H1 (cell line): Measurements from ENCODE around the gene ERMARD. TPM values are rescaled to one million over a fixed set of nuclear protein-coding genes. Genes with fewer than 3 reads are reported as not detected.

Experiments
- CTCF ChIA-PET: fragments of 300-600 bp; sonication (Branson Sonifier 250); formaldehyde crosslinking; loops from one replicate; lab custom pipeline; 2021; ENCODE audit not compliant: partially characterized antibody; lab: Charles Lee
- POLR2A ChIA-PET: fragments of 300-600 bp; sonication (Branson Sonifier 250); formaldehyde crosslinking; loops from one replicate; lab custom pipeline; 2021; ENCODE audit warnings: inconsistent platforms; ENCODE audit not compliant: partially characterized antibody; lab: Charles Lee
- DNase-seq, 2 experiments: peaks; one replicate each; pipeline versions ENCODE4 v3.0.0 to v3.0.0-alpha.2; 2010 to 2022; ENCODE audit warnings: low spot score in 2 of 2, low read depth in 1 of 2, mixed read lengths in 1 of 2
- FAIRE-seq: peaks from 2 replicates; lab custom pipeline; 2011; peaks lifted over from hg19 to GRCh38; lab: Jason Lieb, UNC
- H2AFZ ChIP-seq: 2 replicates; pipeline ENCODE4 v1.8.1; 2012; ENCODE audit warnings: low read length, inconsistent platforms
- H2AK5ac ChIP-seq: 2 replicates; pipeline ENCODE4 v1.6.1; 2013; ENCODE audit warnings: low read depth, low read length
- H2BK120ac ChIP-seq: replicated peaks from 2 replicates; pipeline ENCODE3; 2013; ENCODE audit warnings: low read depth, low read length, inconsistent platforms
- H2BK12ac ChIP-seq: 2 replicates; pipeline ENCODE4 v1.6.1; 2013; ENCODE audit warnings: low read depth, low read length
- H2BK15ac ChIP-seq: 2 replicates; pipeline ENCODE4 v1.6.1; 2013; ENCODE audit warnings: low read length
- H2BK20ac ChIP-seq: 2 replicates; pipeline ENCODE4 v1.6.1; 2013; ENCODE audit warnings: low read length
- H2BK5ac ChIP-seq: 2 replicates; pipeline ENCODE4 v1.6.1; 2013; ENCODE audit warnings: low read depth, low read length
- H3K14ac ChIP-seq: 2 replicates; pipeline ENCODE4 v1.6.1; 2013; ENCODE audit warnings: inconsistent platforms; ENCODE audit not compliant: insufficient read length
- H3K18ac ChIP-seq: 2 replicates; pipeline ENCODE4 v1.6.1; 2013; ENCODE audit warnings: low read length; ENCODE audit errors: extremely low read depth
- H3K23ac ChIP-seq: 2 replicates; pipeline ENCODE4 v1.6.1; 2013; ENCODE audit warnings: inconsistent platforms; ENCODE audit not compliant: insufficient read length
- H3K23me2 ChIP-seq: 2 replicates; pipeline ENCODE4 v1.6.1; 2013; ENCODE audit warnings: low read depth, low read length
- H3K27ac ChIP-seq: 2 replicates; pipeline ENCODE4 v1.6.1; 2011; ENCODE audit warnings: low read depth, low read length, inconsistent platforms
- H3K27me3 ChIP-seq, 4 experiments: replicated peaks in 1 of 4; 1 replicate in 1 of 4; 2 replicates in 3 of 4; pipeline versions ENCODE4 v1.6.1 to v1.8.1; 2011 to 2013; ENCODE audit warnings: low read length in 3 of 4, mild to moderate bottlenecking in 3 of 4, inconsistent platforms in 2 of 4, mixed read lengths in 2 of 4, moderate library complexity in 1 of 4; ENCODE audit not compliant: control insufficient read depth in 3 of 4, insufficient read depth in 3 of 4; ENCODE audit errors: extremely low read depth in 1 of 4
- H3K36me3 ChIP-seq, 4 experiments: 2 replicates each; pipeline versions ENCODE4 v1.6.1 to v1.8.1; 2011 to 2013; ENCODE audit warnings: mild to moderate bottlenecking in 4 of 4, low read length in 3 of 4, moderate library complexity in 2 of 4, control low read depth in 1 of 4, inconsistent platforms in 1 of 4; ENCODE audit not compliant: insufficient read depth in 4 of 4, control insufficient read depth in 2 of 4
- H3K4ac ChIP-seq: replicated peaks from 2 replicates; pipeline ENCODE3; 2013; ENCODE audit warnings: low read length, low read depth, mixed read lengths, inconsistent platforms; ENCODE audit not compliant: insufficient read length
- H3K4me1 ChIP-seq, 4 experiments: replicated peaks in 1 of 4; 1 replicate in 1 of 4; 2 replicates in 3 of 4; pipeline versions ENCODE4 v1.6.1 to v1.8.1; 2011 to 2013; ENCODE audit warnings: low read length in 3 of 4, inconsistent platforms in 2 of 4, mixed read lengths in 1 of 4; ENCODE audit not compliant: insufficient read depth in 4 of 4, control insufficient read depth in 3 of 4
- H3K4me2 ChIP-seq, 2 experiments: 2 replicates each; pipeline versions ENCODE4 v1.6.1 to v1.8.1; 2011 to 2013; ENCODE audit warnings: low read depth in 2 of 2, low read length in 2 of 2, control low read depth in 1 of 2, inconsistent platforms in 1 of 2, mild to moderate bottlenecking in 1 of 2; ENCODE audit not compliant: insufficient read depth in 1 of 2
- H3K4me3 ChIP-seq, 4 experiments: fragments of 200-600, 300-600 bp in 1 of 4; sonication (generic), shearing (Covaris generic), sonication (Bioruptor Twin) in 1 of 4; 2 replicates each; pipeline versions ENCODE4 v1.5.1 to v1.8.1; 2011 to 2016; ENCODE audit warnings: low read length in 4 of 4, low read depth in 3 of 4, control low read depth in 2 of 4, inconsistent platforms in 2 of 4, mild to moderate bottlenecking in 2 of 4, mixed read lengths in 1 of 4, moderate library complexity in 1 of 4; ENCODE audit not compliant: insufficient read depth in 2 of 4; ENCODE audit errors: extremely low read depth in 1 of 4
- H3K56ac ChIP-seq: replicated peaks from 2 replicates; pipeline ENCODE3; 2013; ENCODE audit warnings: low read depth, mild to moderate bottlenecking, mixed read lengths, low read length, inconsistent platforms; ENCODE audit not compliant: insufficient read length
- H3K79me1 ChIP-seq: 2 replicates; pipeline ENCODE4 v1.6.1; 2013; ENCODE audit warnings: low read depth, low read length, control low read depth
- H3K79me2 ChIP-seq, 2 experiments: 2 replicates each; pipeline versions ENCODE4 v1.6.1 to v1.8.1; 2012 to 2013; ENCODE audit warnings: low read length in 2 of 2, mild to moderate bottlenecking in 2 of 2, inconsistent platforms in 1 of 2; ENCODE audit not compliant: insufficient read depth in 2 of 2, control insufficient read depth in 1 of 2
- H3K9ac ChIP-seq, 4 experiments: replicated peaks in 1 of 4; 1 replicate in 1 of 4; 2 replicates in 3 of 4; pipeline versions ENCODE4 v1.6.1 to v1.8.1; 2011 to 2013; ENCODE audit warnings: low read depth in 3 of 4, low read length in 3 of 4, control low read depth in 2 of 4, mild to moderate bottlenecking in 2 of 4, moderate library complexity in 2 of 4, inconsistent platforms in 1 of 4; ENCODE audit errors: extremely low read depth in 1 of 4
- H3K9me3 ChIP-seq, 2 experiments: 2 replicates each; pipeline versions ENCODE4 v1.6.1 to v1.8.1; 2012 to 2013; ENCODE audit warnings: mild to moderate bottlenecking in 2 of 2, moderate library complexity in 2 of 2, control low read depth in 1 of 2, inconsistent platforms in 1 of 2, low read depth in 1 of 2, low read length in 1 of 2, mixed read lengths in 1 of 2; ENCODE audit not compliant: insufficient read depth in 2 of 2
- H4K20me1 ChIP-seq, 2 experiments: replicated peaks in 1 of 2; 2 replicates each; pipeline versions ENCODE3 to v1.8.1; 2011 to 2013; ENCODE audit warnings: inconsistent platforms in 2 of 2, low read length in 2 of 2, mild to moderate bottlenecking in 1 of 2; ENCODE audit not compliant: insufficient read depth in 2 of 2, control insufficient read depth in 1 of 2
- H4K5ac ChIP-seq: 2 replicates; pipeline ENCODE4 v1.6.1; 2013; ENCODE audit warnings: low read length, low read depth, mixed read lengths, inconsistent platforms; ENCODE audit not compliant: insufficient read length
- H4K8ac ChIP-seq: 2 replicates; pipeline ENCODE4 v1.8.0; 2013; ENCODE audit warnings: mild to moderate bottlenecking, moderate library complexity, low read length, inconsistent platforms; ENCODE audit not compliant: insufficient read depth; ENCODE audit errors: extremely low read depth
- H4K91ac ChIP-seq: replicated peaks from 2 replicates; pipeline ENCODE3; 2013; ENCODE audit warnings: low read length, mixed read lengths, inconsistent platforms; ENCODE audit not compliant: insufficient read length
- CHD2 ChIP-seq: IDR thresholded peaks from 2 replicates; pipeline ENCODE4 v1.6.1; 2012; ENCODE audit warnings: low read length, improper control_type of control experiment
- CTCF ChIP-seq, 3 experiments: IDR thresholded peaks; 1 replicate in 2 of 3; 2 replicates in 1 of 3; pipeline versions ENCODE4 v1.5.1 to v1.6.1; 2011; ENCODE audit warnings: low read length in 3 of 3, mild to moderate bottlenecking in 3 of 3, inconsistent platforms in 2 of 3, low read depth in 1 of 3, moderate library complexity in 1 of 3; ENCODE audit not compliant: insufficient read depth in 1 of 3; ENCODE audit errors: control extremely low read depth in 1 of 3
- GTF2F1 ChIP-seq: IDR thresholded peaks from 2 replicates; pipeline ENCODE4 v1.6.1; 2012; ENCODE audit warnings: low read depth, low read length, improper control_type of control experiment, borderline replicate concordance
- JUN ChIP-seq: IDR thresholded peaks from 2 replicates; pipeline ENCODE4 v1.6.1; 2011; ENCODE audit warnings: low read depth, mild to moderate bottlenecking, improper control_type of control experiment, low read length
- KDM5A ChIP-seq: fragments of 200-600 bp; IDR thresholded peaks from 2 replicates; pipeline ENCODE4 v1.7.1; 2012; ENCODE audit warnings: mild to moderate bottlenecking, low read length, inconsistent platforms, mixed read lengths
- MAX ChIP-seq: IDR thresholded peaks from 2 replicates; pipeline ENCODE4 v1.6.1; 2012; ENCODE audit warnings: inconsistent platforms
- NANOG ChIP-seq: IDR thresholded peaks from 2 replicates; pipeline ENCODE4 v1.6.1; 2011; ENCODE audit warnings: low read length, low read depth, mild to moderate bottlenecking, inconsistent platforms; ENCODE audit not compliant: insufficient read depth, poor library complexity, severe bottlenecking
- POLR2AphosphoS5 ChIP-seq: IDR thresholded peaks from 2 replicates; pipeline ENCODE4 v1.6.1; 2011; ENCODE audit warnings: low read depth, low read length
- TAF1 ChIP-seq: IDR thresholded peaks from 2 replicates; pipeline ENCODE4 v1.6.1; 2011; ENCODE audit warnings: mild to moderate bottlenecking, low read depth, low read length
- TBP ChIP-seq: IDR thresholded peaks from 2 replicates; pipeline ENCODE4 v1.6.1; 2011; ENCODE audit warnings: low read depth, low read length, improper control_type of control experiment
- YY1 ChIP-seq: IDR thresholded peaks from 2 replicates; pipeline ENCODE4 v1.6.1; 2011; ENCODE audit warnings: low read depth, mild to moderate bottlenecking, low read length
- polyA plus RNA-seq, 7 experiments: library from polyadenylated mRNA; depleted of rRNA in 3 of 7; stranded (reverse) in 5 of 7; unstranded in 2 of 7; fragments of >200 nt in 5 of 7; fragments of 200-250 nt in 2 of 7; gene quantifications; 1 replicate in 5 of 7; 2 replicates in 1 of 7; 4 replicates in 1 of 7; pipeline versions ENCODE4 v1.2.1 to v1.2.3, GENCODE V29; 2011 to 2013; ENCODE audit warnings: missing spikeins in 2 of 7, mixed read lengths in 2 of 7
- total RNA-seq: library from RNA; stranded (reverse); fragmentation: NEBNext Ultra II Directional; extraction: Animal tissue kit (Norgen Biotek cat#: 25700); gene quantifications from 2 replicates; pipeline ENCODE4 v1.2.1, GENCODE V29; 2021

ERMARD gene
- total and polyA plus RNA-seq, 2 of the 8 experiments (the other 6 are each of a cell fraction or from before 2014, with no cell fraction given) = 12.2 to 25.6 TPM

- H3K9me3 ChIP-seq = no peaks in the 10 kb centered on the region
- H3K4me3 ChIP-seq = no peak overlapping the region
- no peaks in the 10 kb centered on the region for H3K4me1 ChIP-seq
- no peak overlapping the region for H4K5ac ChIP-seq
- H2BK20ac ChIP-seq = no peak overlapping the region
- H2BK5ac ChIP-seq = no peak overlapping the region
- TF ChIP-seq YY1 (no peak), MAX (no peak), JUN (no peak), TAF1 (no peak), CTCF (IDR thresholded peaks at IDR 0.05; ENCODE audit: control extremely low read depth in 1 of 3, insufficient read depth in 1 of 3, low read depth in 1 of 3, low read length in 3 of 3) (no peak), TBP (no peak), KDM5A (no peak), GTF2F1 (no peak), NANOG (no peak), CHD2 (no peak), POLR2AphosphoS5 (no peak)
- no peak overlapping the region for H4K91ac ChIP-seq
- peaks cover 0 to 66% (median 16%) of the 10 kb centered on the region in 4 experiments; a peak in 7 of 8 replicates for H3K36me3 ChIP-seq
- H2AFZ ChIP-seq = no peak overlapping the region
- H2BK15ac ChIP-seq = no peak overlapping the region
- no peak overlapping the region for H3K4ac ChIP-seq
- ChIA-PET POLR2A (interaction anchor here (0.8 to 5.3 kb wide), 2 partner anchors 8 to 42 kb away, joined by 3 to 22 read pairs; partner anchors contain the start of genes C6orf120, DYNLT2, ERMARD and WDR27), CTCF (interaction anchor here (1.1 to 1.5 kb wide), 2 partner anchors 12 kb away, joined by 3 to 4 read pairs; no protein-coding TSS in a partner anchor)
- no peak for FAIRE-seq
- no peak overlapping the region for H2BK12ac ChIP-seq
- peaks cover 0 to 9% of the 10 kb centered on the region in 2 experiments; a peak in 2 of 4 replicates for H3K79me2 ChIP-seq
- H3K14ac ChIP-seq = no peak overlapping the region
- no peak overlapping the region for H3K27ac ChIP-seq
- no peak overlapping the region for H2AK5ac ChIP-seq
- no peak overlapping the region for H3K18ac ChIP-seq
- H3K23ac ChIP-seq = no peak overlapping the region
- H4K8ac ChIP-seq = no peak overlapping the region
- no peaks in the 10 kb centered on the region for H3K27me3 ChIP-seq
- no peak overlapping the region for H3K56ac ChIP-seq
- no peaks in the 10 kb centered on the region for H3K23me2 ChIP-seq
- no peak for DNase-seq
- no peak overlapping the region for H3K4me2 ChIP-seq
- H3K9ac ChIP-seq = no peak overlapping the region
- no peak overlapping the region for H2BK120ac ChIP-seq
- H4K20me1 ChIP-seq = peaks cover 1 to 5% of the 10 kb centered on the region in 2 experiments
- no peaks in the 10 kb centered on the region for H3K79me1 ChIP-seq
Observed at GRCh38 chr6:169709293-169709692, 42.1 kb upstream of the ERMARD start.
